ENCODE measurements around the gene DNAJB5.
"Not testable (repeated sequence)": the region's sequence is repeated elsewhere in the genome, so short reads cannot be mapped to it uniquely, and the experiment has no call there.

GRCh38 chr9:34956066-34956465 is 33.5 kb upstream of the DNAJB5 start:
- TF ChIP-seq CTCF, POLR2A, EP300 (IDR thresholded peaks at IDR 0.05): not testable (repeated sequence)
